OCI-LY7 (cell line): ENCODE measurements around the gene CLSTN2.

Experiments used
- EZH2phosphoT487 ChIP-seq: fragments of 200-600 bp; sonication (generic); IDR thresholded peaks from 2 replicates; pipeline ENCODE4 v1.6.1; 2018; ENCODE audit warnings: low read depth, borderline replicate concordance, mild to moderate bottlenecking, mixed run types, antibody characterized with exemption, low read length, moderate library complexity, mixed read lengths
- TF ChIP-seq, protein P1 (sequence below): fragments of 200-600 bp; sonication (generic); conservative IDR thresholded peaks from 2 replicates; pipeline ENCODE4 v1.5.1; 2014; ENCODE audit warnings: mild to moderate bottlenecking, antibody characterized with exemption, low read length, moderate library complexity, mixed read lengths

DNA sequence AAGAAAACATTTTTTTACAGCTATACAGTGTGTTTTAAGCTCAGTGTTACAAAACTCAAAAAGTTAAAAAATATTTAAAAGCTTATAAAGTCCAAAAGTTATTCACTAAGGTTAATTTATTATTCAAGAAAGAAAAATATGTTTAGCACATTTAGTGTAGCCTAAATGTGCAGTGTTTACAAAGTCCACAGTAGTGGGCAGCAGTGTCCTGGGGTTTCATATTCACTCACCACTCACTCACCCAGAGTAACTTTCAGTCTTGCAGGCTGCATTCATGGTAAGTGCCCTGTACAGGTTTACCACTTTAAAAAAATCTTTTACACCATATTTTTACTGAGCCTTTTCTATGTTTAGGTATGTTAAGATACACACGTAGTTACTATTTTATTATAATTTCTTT lies 442.7 kb downstream of the CLSTN2 start:
- TF ChIP-seq, protein P1, sequence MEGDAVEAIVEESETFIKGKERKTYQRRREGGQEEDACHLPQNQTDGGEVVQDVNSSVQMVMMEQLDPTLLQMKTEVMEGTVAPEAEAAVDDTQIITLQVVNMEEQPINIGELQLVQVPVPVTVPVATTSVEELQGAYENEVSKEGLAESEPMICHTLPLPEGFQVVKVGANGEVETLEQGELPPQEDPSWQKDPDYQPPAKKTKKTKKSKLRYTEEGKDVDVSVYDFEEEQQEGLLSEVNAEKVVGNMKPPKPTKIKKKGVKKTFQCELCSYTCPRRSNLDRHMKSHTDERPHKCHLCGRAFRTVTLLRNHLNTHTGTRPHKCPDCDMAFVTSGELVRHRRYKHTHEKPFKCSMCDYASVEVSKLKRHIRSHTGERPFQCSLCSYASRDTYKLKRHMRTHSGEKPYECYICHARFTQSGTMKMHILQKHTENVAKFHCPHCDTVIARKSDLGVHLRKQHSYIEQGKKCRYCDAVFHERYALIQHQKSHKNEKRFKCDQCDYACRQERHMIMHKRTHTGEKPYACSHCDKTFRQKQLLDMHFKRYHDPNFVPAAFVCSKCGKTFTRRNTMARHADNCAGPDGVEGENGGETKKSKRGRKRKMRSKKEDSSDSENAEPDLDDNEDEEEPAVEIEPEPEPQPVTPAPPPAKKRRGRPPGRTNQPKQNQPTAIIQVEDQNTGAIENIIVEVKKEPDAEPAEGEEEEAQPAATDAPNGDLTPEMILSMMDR, result no peak
- no peak for TF ChIP-seq EZH2phosphoT487
